CD1c-positive myeloid dendritic cell (primary cell): ENCODE results near the gene TTYH3.
"Not testable (repeated sequence)": the region's sequence is repeated elsewhere in the genome, so short reads cannot be mapped to it uniquely, and the experiment has no call there.

ENCODE experiments used
- DNase-seq: peaks from one replicate; pipeline ENCODE4 v3.0.0-alpha.2; 2016; ENCODE audit errors: extremely low spot score

TTYH3 gene

GRCh38 chr7:2665359-2665791 lies 33.6 kb downstream of the TTYH3 start:
- no peak for DNase-seq

GRCh38 chr7:2666155-2666554 lies 34.4 kb downstream of the TTYH3 start:
- DNase-seq, result no peak

- DNase-seq, result no peak
These were observed 34.9 kb downstream of the TTYH3 start for GRCh38 chr7:2666588-2667250.

GRCh38 chr7:2667843-2668242 lies 36.1 kb downstream of the TTYH3 start:
- DNase-seq, result no peak

GRCh38 chr7:2668401-2668800 lies 36.6 kb downstream of the TTYH3 start:
- DNase-seq, result no peak

GRCh38 chr7:2670171-2670570 lies 38.4 kb downstream of the TTYH3 start:
- no peak for DNase-seq

GRCh38 chr7:2670720-2671391 lies 39.1 kb downstream of the TTYH3 start:
- peak; percentile 68 for DNase-seq

GRCh38 chr7:2673214-2673613 lies 41.4 kb downstream of the TTYH3 start:
- DNase-seq, result not testable (repeated sequence)

- DNase-seq, result no peak
These were observed 42.1 kb downstream of the TTYH3 start for GRCh38 chr7:2673934-2674333.

GRCh38 chr7:2675256-2675764 lies 43.5 kb downstream of the TTYH3 start:
- DNase-seq, result no peak

GRCh38 chr7:2676576-2676975 lies 44.8 kb downstream of the TTYH3 start:
- not testable (repeated sequence) for DNase-seq

GRCh38 chr7:2678454-2678853 lies 46.7 kb downstream of the TTYH3 start:
- DNase-seq, result not testable (repeated sequence)

GRCh38 chr7:2679135-2680127 lies 47.6 kb downstream of the TTYH3 start:
- DNase-seq, result not testable (repeated sequence)

- no peak for DNase-seq
These were observed 48.5 kb downstream of the TTYH3 start for GRCh38 chr7:2680256-2680655.

- DNase-seq, result peak; percentile 81
These were observed 49.2 kb downstream of the TTYH3 start for GRCh38 chr7:2680792-2681490.

- DNase-seq, result no peak
These were observed 50.4 kb downstream of the TTYH3 start for GRCh38 chr7:2681929-2682799.

GRCh38 chr7:2684501-2684900 lies 52.7 kb downstream of the TTYH3 start:
- DNase-seq, result no peak

GRCh38 chr7:2686101-2686500 lies 54.3 kb downstream of the TTYH3 start:
- DNase-seq, result no peak

GRCh38 chr7:2687338-2687869 lies 55.6 kb downstream of the TTYH3 start:
- DNase-seq, result no peak

- no peak for DNase-seq
These were observed 56.1 kb downstream of the TTYH3 start, which contains the start of gene AMZ1 for GRCh38 chr7:2687881-2688318. TSS of gene AMZ1 (plus strand) at chr7:2688202. CDS start at chr7:2700452, 12,250 bp downstream.
